Osteocyte (in vitro differentiated cells): Measurements from ENCODE around the gene COL24A1. TPM values are rescaled to one million over a fixed set of nuclear protein-coding genes. Genes with fewer than 3 reads are reported as not detected.

Experiments
- DNase-seq: peaks from one replicate; pipeline ENCODE4 v3.0.0; 2021; ENCODE audit warnings: mixed read lengths; ENCODE audit not compliant: unreplicated experiment; ENCODE audit errors: extremely low spot score
- H3K27ac Mint-ChIP-seq: one replicate; pipeline ENCODE4 v1.8.0; 2021; ENCODE audit warnings: mild to moderate bottlenecking, mixed read lengths; ENCODE audit not compliant: unreplicated experiment
- H3K27me3 Mint-ChIP-seq: one replicate; pipeline ENCODE4 v1.8.0; 2021; ENCODE audit warnings: mixed read lengths; ENCODE audit not compliant: unreplicated experiment
- H3K36me3 Mint-ChIP-seq: one replicate; pipeline ENCODE4 v1.8.0; 2021; ENCODE audit warnings: mixed read lengths; ENCODE audit not compliant: unreplicated experiment
- H3K4me1 Mint-ChIP-seq: one replicate; pipeline ENCODE4 v1.8.0; 2021; ENCODE audit warnings: mixed read lengths; ENCODE audit not compliant: unreplicated experiment
- H3K4me3 Mint-ChIP-seq: one replicate; pipeline ENCODE4 v1.8.0; 2021; ENCODE audit warnings: mild to moderate bottlenecking, moderate library complexity, mixed read lengths; ENCODE audit not compliant: unreplicated experiment
- H3K9me3 Mint-ChIP-seq: one replicate; pipeline ENCODE4 v1.8.0; 2021; ENCODE audit warnings: mixed read lengths; ENCODE audit not compliant: unreplicated experiment
- total RNA-seq: library from RNA; stranded (reverse); gene quantifications from 2 replicates; pipeline ENCODE4 v1.2.1, GENCODE V29; 2021
- TF ChIP-seq, protein P1 (sequence below): fragments of 200-600 bp; sonication (generic); IDR thresholded peaks from 2 replicates; pipeline ENCODE4 v1.5.0; 2021; ENCODE audit warnings: antibody characterized with exemption, mild to moderate bottlenecking, moderate library complexity

COL24A1 gene
- total RNA-seq, 1 donor from 2014 or later, result 0.46 TPM

DNA sequence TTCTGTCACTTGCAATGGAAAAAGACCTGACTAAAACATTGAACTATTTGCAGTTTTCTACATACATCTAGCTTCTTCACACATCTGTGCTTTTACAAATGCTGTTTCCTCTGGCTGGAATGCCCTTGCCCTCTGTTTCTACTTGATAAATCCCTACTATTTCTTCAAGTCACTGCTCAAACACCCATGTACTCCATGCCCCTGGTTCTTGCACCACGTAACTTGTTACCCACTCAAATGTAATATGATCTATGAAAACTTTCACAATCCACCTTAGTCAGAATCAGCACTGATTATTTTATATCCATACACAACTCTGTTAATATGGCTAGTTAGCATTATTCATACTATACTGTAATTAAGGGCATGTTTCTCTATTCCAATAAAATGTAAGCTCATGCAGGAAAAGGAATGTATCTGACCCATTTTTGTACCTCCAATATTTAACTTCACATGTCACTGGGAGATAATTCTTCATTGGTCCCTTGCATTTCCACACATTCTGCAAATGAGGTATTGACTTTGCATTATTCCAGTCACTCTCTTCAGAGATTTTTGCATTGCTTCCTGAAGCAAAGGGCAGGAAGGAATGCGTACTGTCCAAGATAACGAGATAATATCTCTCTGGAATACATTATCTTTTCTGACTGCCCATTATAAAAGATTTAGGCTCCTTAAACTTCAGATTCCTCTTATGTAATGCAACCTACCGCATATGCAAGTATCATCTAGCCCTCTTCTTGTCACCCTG, 158.3 kb downstream of the COL24A1 start:
- no peak for DNase-seq
- Mint-ChIP-seq H3K36me3 (no peaks in the 10 kb centered on the region), H3K9me3 (no peaks in the 10 kb centered on the region), H3K4me1 (peaks cover 9% of the 10 kb centered on the region), H3K4me3 (no peak overlapping the region), H3K27me3 (no peaks in the 10 kb centered on the region), H3K27ac (no peak overlapping the region)
- TF ChIP-seq, protein P1, sequence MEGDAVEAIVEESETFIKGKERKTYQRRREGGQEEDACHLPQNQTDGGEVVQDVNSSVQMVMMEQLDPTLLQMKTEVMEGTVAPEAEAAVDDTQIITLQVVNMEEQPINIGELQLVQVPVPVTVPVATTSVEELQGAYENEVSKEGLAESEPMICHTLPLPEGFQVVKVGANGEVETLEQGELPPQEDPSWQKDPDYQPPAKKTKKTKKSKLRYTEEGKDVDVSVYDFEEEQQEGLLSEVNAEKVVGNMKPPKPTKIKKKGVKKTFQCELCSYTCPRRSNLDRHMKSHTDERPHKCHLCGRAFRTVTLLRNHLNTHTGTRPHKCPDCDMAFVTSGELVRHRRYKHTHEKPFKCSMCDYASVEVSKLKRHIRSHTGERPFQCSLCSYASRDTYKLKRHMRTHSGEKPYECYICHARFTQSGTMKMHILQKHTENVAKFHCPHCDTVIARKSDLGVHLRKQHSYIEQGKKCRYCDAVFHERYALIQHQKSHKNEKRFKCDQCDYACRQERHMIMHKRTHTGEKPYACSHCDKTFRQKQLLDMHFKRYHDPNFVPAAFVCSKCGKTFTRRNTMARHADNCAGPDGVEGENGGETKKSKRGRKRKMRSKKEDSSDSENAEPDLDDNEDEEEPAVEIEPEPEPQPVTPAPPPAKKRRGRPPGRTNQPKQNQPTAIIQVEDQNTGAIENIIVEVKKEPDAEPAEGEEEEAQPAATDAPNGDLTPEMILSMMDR, result no peak

- Mint-ChIP-seq H3K36me3 (no peaks in the 10 kb centered on the region), H3K27me3 (no peaks in the 10 kb centered on the region), H3K4me3 (peak overlapping the region; percentile 54), H3K9me3 (no peaks in the 10 kb centered on the region), H3K27ac (peak overlapping the region; percentile 88), H3K4me1 (peaks cover 30% of the 10 kb centered on the region)
- no peak for DNase-seq
- TF ChIP-seq, protein P1, result no peak
These were observed 163.8 kb downstream of the COL24A1 start for GRCh38 chr1:85992791-85993190.

DNA sequence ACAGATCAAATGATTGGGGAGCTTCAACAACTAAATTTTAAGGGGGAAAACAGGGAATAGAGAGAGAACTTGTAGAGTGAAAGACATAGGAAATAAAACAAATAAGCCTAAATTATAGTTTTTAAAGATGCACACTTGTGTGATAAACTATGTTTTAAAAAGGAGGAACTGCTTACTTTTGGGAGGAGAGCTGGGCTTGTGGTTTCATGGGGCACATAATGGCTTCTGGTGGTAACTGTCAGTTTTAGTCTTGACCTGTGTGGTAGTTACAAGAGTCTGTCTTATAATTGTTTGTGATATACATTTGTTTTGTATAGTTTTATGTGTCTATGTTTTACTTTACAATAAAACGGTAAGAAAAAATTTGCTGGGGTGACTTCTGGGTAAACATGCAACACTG, 165.3 kb downstream of the COL24A1 start:
- TF ChIP-seq, protein P1, result no peak
- Mint-ChIP-seq H3K9me3 (no peaks in the 10 kb centered on the region), H3K4me3 (no peak overlapping the region), H3K36me3 (no peaks in the 10 kb centered on the region), H3K4me1 (peaks cover 30% of the 10 kb centered on the region), H3K27ac (peak overlapping the region; percentile 1), H3K27me3 (no peaks in the 10 kb centered on the region)
- DNase-seq, result no peak

- H3K4me3 Mint-ChIP-seq, result no peak overlapping the region
- peaks cover 2% of the 10 kb centered on the region for H3K4me1 Mint-ChIP-seq
- H3K27me3 Mint-ChIP-seq, result peaks cover 18% of the 10 kb centered on the region
- no peak overlapping the region for H3K27ac Mint-ChIP-seq
- peaks cover 6% of the 10 kb centered on the region for H3K9me3 Mint-ChIP-seq
- peaks cover 2% of the 10 kb centered on the region for H3K36me3 Mint-ChIP-seq
- no peak for DNase-seq
- TF ChIP-seq, protein P1, result no peak
These were observed 171.9 kb downstream of the COL24A1 start for GRCh38 chr1:85984636-85985035.

DNA sequence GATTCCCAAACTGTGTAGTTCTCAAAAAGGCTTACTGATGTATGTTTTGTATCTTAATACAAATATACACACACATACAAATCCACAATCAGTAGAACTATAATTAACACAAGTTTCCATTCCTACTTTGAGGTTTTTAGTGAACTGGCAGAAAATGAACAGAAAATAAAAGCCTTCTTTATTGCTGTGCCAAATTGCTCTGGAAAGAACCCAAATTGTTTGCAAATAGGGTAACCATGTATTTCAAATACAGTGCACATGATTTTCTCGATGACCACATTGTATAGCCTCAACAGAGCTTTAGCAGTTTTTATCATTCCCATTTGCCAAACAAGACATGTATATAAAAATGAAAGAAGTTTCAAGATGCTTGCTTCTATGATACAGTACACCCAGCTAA, 173.3 kb downstream of the COL24A1 start:
- H3K4me3 Mint-ChIP-seq, result no peak overlapping the region
- TF ChIP-seq, protein P1, result no peak
- H3K27me3 Mint-ChIP-seq, result peaks cover 20% of the 10 kb centered on the region
- no peak for DNase-seq
- peaks cover 4% of the 10 kb centered on the region for H3K36me3 Mint-ChIP-seq
- peaks cover 20% of the 10 kb centered on the region for H3K9me3 Mint-ChIP-seq
- H3K4me1 Mint-ChIP-seq, result no peaks in the 10 kb centered on the region
- no peak overlapping the region for H3K27ac Mint-ChIP-seq
